Common myeloid progenitor, CD34-positive (primary cell): Measurements from ENCODE around the gene PCSK5.

Source experiments
- CTCF ChIA-PET: fragments of 350-600 bp; sonication (Branson Sonifier 250); formaldehyde crosslinking; loops from one replicate; lab custom pipeline; 2021; ENCODE audit warnings: antibody characterized with exemption; lab: Charles Lee
- POLR2A ChIA-PET: fragments of 350-600 bp; sonication (Branson Sonifier 250); formaldehyde crosslinking; loops from one replicate; lab custom pipeline; 2021; ENCODE audit warnings: antibody characterized with exemption; lab: Charles Lee
- DNase-seq, 3 donors: peaks; one replicate each; pipeline versions ENCODE4 v3.0.0 to v3.0.0-alpha.2; 2013
- H3K27ac ChIP-seq, 2 experiments: 1 replicate in 1 of 2; 2 replicates in 1 of 2; pipeline ENCODE4 v1.7.0; 2013; ENCODE audit warnings: inconsistent platforms in 2 of 2, low read length in 2 of 2, mild to moderate bottlenecking in 2 of 2, low read depth in 1 of 2, moderate library complexity in 1 of 2; ENCODE audit not compliant: severe bottlenecking in 2 of 2, insufficient read depth in 1 of 2, poor library complexity in 1 of 2
- H3K27me3 ChIP-seq, 5 experiments: replicated peaks in 2 of 5; 1 replicate in 3 of 5; 2 replicates in 2 of 5; pipeline versions ENCODE4 v1.6.1 to v1.7.0; 2013; ENCODE audit warnings: low read length in 4 of 5, mild to moderate bottlenecking in 2 of 5, moderate library complexity in 2 of 5, inconsistent platforms in 1 of 5; ENCODE audit not compliant: insufficient read depth in 5 of 5, control insufficient read depth in 4 of 5
- H3K36me3 ChIP-seq, 4 experiments: 1 replicate in 2 of 4; 2 replicates in 2 of 4; pipeline versions ENCODE4 v1.6.1 to v1.7.0; 2013; ENCODE audit warnings: low read length in 3 of 4, control low read depth in 1 of 4, mild to moderate bottlenecking in 1 of 4; ENCODE audit not compliant: control insufficient read depth in 4 of 4, insufficient read depth in 4 of 4
- H3K4me1 ChIP-seq, 4 experiments: 1 replicate in 3 of 4; 2 replicates in 1 of 4; pipeline versions ENCODE4 v1.6.1 to v1.7.1; 2013; ENCODE audit warnings: low read length in 3 of 4, mild to moderate bottlenecking in 3 of 4, control low read depth in 1 of 4, inconsistent platforms in 1 of 4, moderate library complexity in 1 of 4; ENCODE audit not compliant: control insufficient read depth in 4 of 4, insufficient read depth in 4 of 4; ENCODE audit errors: control extremely low read depth in 1 of 4
- H3K4me3 ChIP-seq, 7 experiments: 1 replicate in 4 of 7; 2 replicates in 3 of 7; pipeline versions ENCODE4 v1.5.1 to v1.7.0; 2013; ENCODE audit warnings: mild to moderate bottlenecking in 7 of 7, low read length in 6 of 7, moderate library complexity in 6 of 7, inconsistent platforms in 2 of 7, low read depth in 2 of 7, control low read depth in 1 of 7; ENCODE audit not compliant: insufficient read depth in 4 of 7, control insufficient read depth in 1 of 7; ENCODE audit errors: extremely low read depth in 1 of 7
- H3K9me3 ChIP-seq, 5 experiments: 1 replicate in 4 of 5; 2 replicates in 1 of 5; pipeline versions ENCODE4 v1.6.1 to v1.7.1; 2013; ENCODE audit warnings: low read length in 4 of 5, mild to moderate bottlenecking in 2 of 5, inconsistent platforms in 1 of 5, low read depth in 1 of 5, moderate library complexity in 1 of 5; ENCODE audit not compliant: control insufficient read depth in 4 of 5, insufficient read depth in 2 of 5; ENCODE audit errors: control extremely low read depth in 1 of 5
- WGBS: methylation state at CpG from one replicate; pipeline ENCODE4 v1.1.5; 2013; ENCODE audit not compliant: insufficient coverage; 5-methylcytosine and 5-hydroxymethylcytosine counted together

The PCSK5 gene

GRCh38 chr9:76369583-76369982 lies 479.1 kb downstream of the PCSK5 start:
- ChIA-PET CTCF (interaction anchor here (0.8 to 2.9 kb wide), 4 partner anchors 10 to 297 kb away, joined by 3 to 13 read pairs (median 4); partner anchors contain the start of gene RFK), POLR2A (no interaction called here)
- H3K27ac ChIP-seq, result no peak overlapping the region
- H3K36me3 ChIP-seq, result no peaks in the 10 kb centered on the region
- H3K9me3 ChIP-seq, result no peaks in the 10 kb centered on the region
- DNase-seq, result peak in 2 of 3 donors; percentile 33 to 42
- no peaks in the 10 kb centered on the region for H3K27me3 ChIP-seq
- H3K4me1 ChIP-seq, result peaks cover 0 to 8% (median 4%) of the 10 kb centered on the region in 4 experiments
- H3K4me3 ChIP-seq, result no peak overlapping the region
- WGBS, result 29% methylated on average over 3 of the region's 4 CpGs

DNA sequence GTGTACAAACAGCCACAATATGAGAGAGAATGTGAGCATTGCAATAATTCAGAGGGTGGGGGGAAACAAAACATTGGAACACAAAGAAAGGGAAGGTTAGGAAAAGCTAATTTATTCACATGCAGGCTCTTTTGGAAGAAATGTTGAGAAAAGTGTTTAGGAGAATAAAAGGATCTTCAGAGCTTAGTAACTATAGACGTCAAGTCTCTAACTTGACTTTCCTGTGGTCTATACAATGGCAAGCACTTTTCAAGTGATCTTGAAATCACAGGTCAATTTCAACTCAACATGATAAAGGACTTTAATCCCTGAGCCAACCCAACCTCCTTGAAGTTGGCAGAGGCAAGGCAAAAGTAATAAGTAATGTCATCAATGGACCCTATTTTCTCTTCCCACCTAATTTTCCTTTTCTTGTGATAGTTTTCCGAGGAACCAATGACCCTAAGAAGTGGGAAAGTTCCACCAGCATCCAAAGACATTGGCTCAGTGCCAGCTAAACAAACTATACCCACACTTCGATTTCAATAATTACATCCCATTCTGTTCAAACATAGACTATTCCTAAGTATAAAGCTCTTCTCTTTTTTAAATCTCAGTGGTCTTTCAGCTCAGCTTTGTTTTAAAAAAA lies 480.0 kb downstream of the PCSK5 start:
- Histone ChIP-seq H3K4me3 (no peak overlapping the region), H3K9me3 (no peaks in the 10 kb centered on the region), H3K4me1 (peaks cover 0 to 17% (median 11%) of the 10 kb centered on the region in 4 experiments), H3K27ac (no peak overlapping the region), H3K36me3 (no peaks in the 10 kb centered on the region), H3K27me3 (no peaks in the 10 kb centered on the region)
- CTCF ChIA-PET, result interaction anchor here (0.8 to 2.9 kb wide), 3 partner anchors 10 to 23 kb away, joined by 3 to 13 read pairs (median 3); partner anchors contain the start of gene RFK
- POLR2A ChIA-PET, result no interaction called here
- WGBS, result 100% methylated on average over 3 of the region's 3 CpGs
- DNase-seq, result no peak

GRCh38 chr9:76371901-76372300 lies 481.4 kb downstream of the PCSK5 start:
- H3K36me3 ChIP-seq, result no peaks in the 10 kb centered on the region
- H3K4me1 ChIP-seq, result peaks cover 0 to 17% (median 11%) of the 10 kb centered on the region in 4 experiments
- ChIA-PET CTCF (interaction anchor here (1.1 to 2.9 kb wide), 3 partner anchors 11 to 21 kb away, joined by 3 to 13 read pairs (median 4); partner anchors contain the start of gene RFK), POLR2A (no interaction called here)
- no peaks in the 10 kb centered on the region for H3K9me3 ChIP-seq
- H3K27ac ChIP-seq, result no peak overlapping the region
- no peak for DNase-seq
- H3K4me3 ChIP-seq, result no peak overlapping the region
- WGBS, result 100% methylated on average over 1 of the region's 1 CpG
- H3K27me3 ChIP-seq, result no peaks in the 10 kb centered on the region

DNA sequence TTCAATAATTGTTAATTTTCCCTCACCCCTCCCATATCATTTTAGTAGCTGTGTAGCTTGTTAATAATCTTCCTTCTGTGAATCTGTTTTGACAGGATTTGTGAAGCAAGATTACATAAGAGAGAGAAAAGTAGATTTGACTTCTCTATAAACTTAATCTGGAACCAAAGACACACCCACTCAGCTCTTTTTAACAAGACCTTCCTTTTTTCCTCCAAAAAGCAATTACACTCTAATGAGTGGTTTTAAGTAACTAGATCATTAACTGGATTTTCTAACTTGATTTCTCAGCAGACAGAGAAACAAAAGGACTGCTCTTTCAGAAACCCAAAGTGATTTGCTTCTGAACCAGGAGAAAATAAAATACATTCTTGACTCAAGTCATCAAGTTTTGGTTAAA lies 481.9 kb downstream of the PCSK5 start:
- Histone ChIP-seq H3K27me3 (no peaks in the 10 kb centered on the region), H3K4me1 (peaks cover 0 to 17% (median 11%) of the 10 kb centered on the region in 4 experiments), H3K36me3 (no peaks in the 10 kb centered on the region), H3K4me3 (no peak overlapping the region), H3K27ac (no peak overlapping the region), H3K9me3 (no peaks in the 10 kb centered on the region)
- no peak for DNase-seq
- ChIA-PET CTCF (interaction anchor here (1.1 to 2.9 kb wide), 2 partner anchors 19 to 21 kb away, joined by 4 to 13 read pairs; partner anchors contain the start of gene RFK), POLR2A (no interaction called here)

GRCh38 chr9:76373173-76373783 lies 482.8 kb downstream of the PCSK5 start:
- Histone ChIP-seq H3K27me3 (no peaks in the 10 kb centered on the region), H3K9me3 (no peaks in the 10 kb centered on the region), H3K36me3 (no peaks in the 10 kb centered on the region), H3K27ac (no peak overlapping the region), H3K4me3 (no peak overlapping the region), H3K4me1 (peaks cover 0 to 17% (median 11%) of the 10 kb centered on the region in 4 experiments)
- WGBS, result 93% methylated on average over 4 of the region's 4 CpGs
- POLR2A ChIA-PET, result no interaction called here
- no peak for DNase-seq
- CTCF ChIA-PET, result no interaction called here

- no peak for DNase-seq
- POLR2A ChIA-PET, result no interaction called here
- no peak overlapping the region for H3K4me3 ChIP-seq
- CTCF ChIA-PET, result interaction anchor here (0.8 to 2.7 kb wide), 2 partner anchors 11 to 20 kb away, joined by 3 to 15 read pairs; partner anchors contain the start of gene RFK
- H3K36me3 ChIP-seq, result no peaks in the 10 kb centered on the region
- no peak overlapping the region for H3K27ac ChIP-seq
- H3K4me1 ChIP-seq, result peaks cover 0 to 17% (median 11%) of the 10 kb centered on the region in 4 experiments
- H3K27me3 ChIP-seq, result no peaks in the 10 kb centered on the region
- 92% methylated on average over 6 of the region's 6 CpGs for WGBS
- H3K9me3 ChIP-seq, result no peaks in the 10 kb centered on the region
These were observed 483.5 kb downstream of the PCSK5 start for GRCh38 chr9:76373784-76374474.
